Right cardiac atrium (tissue), 5 donors: ENCODE results near the gene OR4N2. TPM values are rescaled to one million over a fixed set of nuclear protein-coding genes. Genes with fewer than 3 reads are reported as not detected.
"Not testable (repeated sequence)": the region's sequence is repeated elsewhere in the genome, so short reads cannot be mapped to it uniquely, and the experiment has no call there.

Source experiments
- ATAC-seq, 2 donors: fragments of 200-7000 bp; cut with Tn5 transposase; one replicate each; pipeline versions ENCODE4 v1.8.0 to v1.9.1; 2020; ENCODE audit warnings: moderate library complexity in 2 of 2, mild to moderate bottlenecking in 1 of 2
- DNase-seq, 3 donors: peaks; one replicate each; pipeline ENCODE4 v3.0.0-alpha.2; 2020
- H3K27ac ChIP-seq: one replicate; pipeline ENCODE4 v1.5.1; 2013; ENCODE audit warnings: mild to moderate bottlenecking, low read length, control low read depth, moderate library complexity
- H3K27me3 ChIP-seq: one replicate; pipeline ENCODE4 v1.6.1; 2013; ENCODE audit not compliant: control insufficient read depth, insufficient read depth
- H3K4me1 ChIP-seq: one replicate; pipeline ENCODE4 v1.6.1; 2013; ENCODE audit warnings: low read length; ENCODE audit not compliant: control insufficient read depth, insufficient read depth
- H3K4me3 ChIP-seq: one replicate; pipeline ENCODE4 v1.5.1; 2013; ENCODE audit warnings: low read length, control low read depth
- H3K9me3 ChIP-seq: one replicate; pipeline ENCODE4 v1.6.1; 2013; ENCODE audit warnings: low read length; ENCODE audit not compliant: control insufficient read depth
- WGBS: extraction: QIAGEN DNeasy Blood & Tissue Kit; methylation state at CpG from one replicate; pipeline ENCODE4 v1.1.7; 2013; 5-methylcytosine and 5-hydroxymethylcytosine counted together
- intact Hi-C, 4 donors: fragments of 100-400 bp; cut with DNase I; formaldehyde crosslinking; loops; one replicate each; pipeline versions ENCODE4 v1.11.0 to v1.14.0; 2022 to 2023
- long read RNA-seq, 4 donors: library from polyadenylated mRNA; unstranded; transcript quantifications; one replicate each; pipeline ENCODE4 v2.0.0, GENCODE V29; 2020 to 2021
- polyA plus RNA-seq: library from polyadenylated mRNA; stranded (reverse); fragments of 200-250 nt; gene quantifications from one replicate; pipeline ENCODE4 v1.2.3, GENCODE V29; 2013
- total RNA-seq, 4 donors: library from RNA; stranded (reverse); fragmentation: NEBNext Ultra II Directional; extraction: Animal tissue kit (Norgen Biotek cat#: 25700); gene quantifications; one replicate each; pipeline ENCODE4 v1.2.1, GENCODE V29; 2021
- donor health status: healthy with polysubstance abuse.
- donor health status: DM: no; HTN: yes; CAD: no.
- donor health status: DM: no; HTN: no; CAD: no.
- donor health status: DM: no; HTN: yes; CAD: no; lungs with severe emphysema.
- donor health status: DM: yes; HTN: yes; CAD: no.

The OR4N2 gene
- not detected for total RNA-seq
- polyA plus RNA-seq: not detected
- long read RNA-seq, donor 1: 0 reads
- long read RNA-seq, donor 2: 0 reads
- long read RNA-seq, donor 3: 0 reads
- long read RNA-seq, donor 4: 0 reads

DNA sequence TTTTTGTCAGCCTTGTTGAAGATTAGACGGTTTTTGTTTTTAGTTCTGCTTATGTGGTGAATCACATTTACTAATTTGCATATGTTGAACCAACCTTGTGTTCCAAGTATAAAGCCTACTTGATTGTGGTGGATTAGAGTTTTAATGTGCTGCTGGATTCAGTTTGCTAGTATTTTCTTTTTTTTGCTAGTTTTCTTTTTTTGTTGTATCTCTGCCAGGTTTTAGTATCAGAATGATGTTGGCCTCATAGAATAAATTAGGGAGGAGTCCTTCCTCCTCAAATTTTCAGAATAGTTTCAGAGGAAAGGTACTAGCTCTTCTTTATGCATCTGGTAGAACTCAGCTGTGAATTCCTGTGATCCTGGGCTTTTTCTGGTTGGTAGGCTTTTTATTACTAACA is at the start of gene OR4N2:
TSS of gene OR4N2 (plus strand) at position 301 of the 400 bp plus-strand sequence. CDS start 23,679 bp downstream, outside the sequence.
- H3K4me1 ChIP-seq, H3K27me3 ChIP-seq, H3K9me3 ChIP-seq, H3K27ac ChIP-seq, intact Hi-C loops, ATAC-seq, DNase-seq, H3K4me3 ChIP-seq: not testable (repeated sequence)
- 67% methylated on average over 1 of the region's 1 CpG for WGBS

- H3K27ac ChIP-seq: no peak overlapping the region
- H3K9me3 ChIP-seq: no peaks in the 10 kb centered on the region
- no peaks in the 10 kb centered on the region for H3K4me1 ChIP-seq
- DNase-seq: no peak
- 30% methylated on average over 2 of the region's 2 CpGs for WGBS
- ATAC-seq: no peak
- H3K27me3 ChIP-seq: no peaks in the 10 kb centered on the region
- intact Hi-C loops: no loop called here
- H3K4me3 ChIP-seq: no peak overlapping the region
Measured at GRCh38 chr14:19754172-19754571, 49.4 kb upstream of the OR4N2 start.

- ATAC-seq: peak in 1 of 2 donors; percentile 31
- WGBS: 43% methylated on average over 3 of the region's 3 CpGs
- H3K9me3 ChIP-seq, H3K27ac ChIP-seq, H3K27me3 ChIP-seq, DNase-seq, intact Hi-C loops, H3K4me1 ChIP-seq, H3K4me3 ChIP-seq: not testable (repeated sequence)
Measured at GRCh38 chr14:19771491-19771890, 32.1 kb upstream of the OR4N2 start.

DNA sequence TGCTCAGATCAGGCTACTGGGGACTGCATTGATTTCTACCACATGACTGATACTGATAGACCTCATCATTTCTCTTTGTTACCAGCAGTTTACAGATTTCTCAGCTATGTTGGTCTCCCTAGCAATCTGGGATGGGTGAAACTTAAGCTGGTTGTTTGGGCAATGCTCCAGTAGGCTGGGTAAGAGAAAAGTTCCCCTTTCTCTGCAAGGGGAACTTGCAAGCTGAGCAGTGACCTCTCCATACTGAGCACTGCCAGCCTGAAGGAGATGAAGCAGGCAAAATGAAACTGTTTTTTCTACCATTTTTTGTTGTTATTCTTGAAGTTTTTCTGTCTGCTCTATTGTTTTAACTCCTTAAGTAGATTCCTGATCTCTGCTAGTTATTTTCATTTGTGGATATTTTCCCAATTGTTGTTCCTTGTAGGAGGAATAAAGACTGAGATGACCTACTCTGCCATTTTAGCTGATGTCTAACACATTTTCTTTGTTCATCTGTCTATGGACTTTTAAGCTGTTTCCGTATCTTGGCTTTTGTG is 31.6 kb upstream of the OR4N2 start:
- H3K9me3 ChIP-seq: no peaks in the 10 kb centered on the region
- intact Hi-C loops: no loop called here
- H3K4me3 ChIP-seq: no peak overlapping the region
- no peaks in the 10 kb centered on the region for H3K4me1 ChIP-seq
- DNase-seq: no peak
- ATAC-seq: peak; percentile 47 to 61
- H3K27ac ChIP-seq: no peak overlapping the region
- H3K27me3 ChIP-seq: no peaks in the 10 kb centered on the region
- WGBS: 86% methylated on average over 1 of the region's 1 CpG

- WGBS: 45% methylated on average over 2 of the region's 2 CpGs
- not testable (repeated sequence) for ATAC-seq, H3K4me3 ChIP-seq
Measured at GRCh38 chr14:19772454-19772853, 31.1 kb upstream of the OR4N2 start.

DNA sequence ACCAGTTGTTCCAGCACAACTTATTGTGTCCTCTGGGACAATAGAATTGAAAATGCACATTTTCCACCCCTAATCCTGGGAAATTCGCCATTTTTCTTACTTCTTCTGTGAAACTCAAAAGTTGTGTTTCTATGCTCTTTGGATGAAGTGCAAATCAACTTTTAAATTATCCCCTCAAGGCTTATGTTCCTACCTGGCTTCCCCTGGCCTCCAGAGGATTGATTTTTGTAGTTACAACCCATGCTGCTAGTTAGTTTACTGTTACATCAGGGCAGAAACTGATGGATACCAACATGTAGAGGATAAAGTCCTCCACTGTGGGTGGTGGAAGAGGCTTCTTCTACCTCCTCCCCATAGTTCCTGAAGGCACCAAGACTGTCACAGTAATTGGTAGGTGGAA is 30.4 kb upstream of the OR4N2 start, which contains the start of gene OR4M1:
TSS of gene OR4M1 (plus strand) at position 301 of the 400 bp plus-strand sequence. CDS start 6,819 bp downstream, outside the sequence.
- H3K4me1 ChIP-seq, H3K27ac ChIP-seq, H3K27me3 ChIP-seq, intact Hi-C loops, H3K9me3 ChIP-seq, H3K4me3 ChIP-seq, ATAC-seq, DNase-seq: not testable (repeated sequence)
- 18% methylated on average over 1 of the region's 1 CpG for WGBS

More at GRCh38 chr14:19772454-19772853, 31.1 kb upstream of the OR4N2 start:
- DNase-seq, H3K27ac ChIP-seq, intact Hi-C loops, H3K4me1 ChIP-seq, H3K9me3 ChIP-seq, H3K27me3 ChIP-seq: not testable (repeated sequence)

DNA sequence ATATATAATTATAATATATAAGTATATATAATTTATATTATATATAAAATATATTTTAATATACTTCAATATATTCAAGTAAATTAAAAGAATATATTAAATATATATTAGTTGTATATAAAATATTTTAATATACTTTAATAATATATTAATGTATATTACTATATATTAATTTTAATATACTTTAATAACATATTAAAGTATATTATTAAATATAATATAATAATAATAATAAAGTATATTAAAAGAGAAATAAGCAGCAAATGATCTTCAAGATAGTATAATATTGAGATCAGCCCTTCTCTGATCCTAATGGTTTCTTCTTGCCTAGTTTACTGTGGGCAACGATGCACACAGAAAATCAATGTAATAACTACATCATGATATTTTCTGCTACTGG is 28.0 kb upstream of the OR4N2 start:
- H3K9me3 ChIP-seq: no peaks in the 10 kb centered on the region
- H3K27me3 ChIP-seq: no peaks in the 10 kb centered on the region
- H3K4me1 ChIP-seq: no peaks in the 10 kb centered on the region
- intact Hi-C loops: no loop called here
- H3K4me3 ChIP-seq: no peak overlapping the region
- ATAC-seq: no peak
- WGBS: 55% methylated on average over 1 of the region's 1 CpG
- no peak for DNase-seq
- no peak overlapping the region for H3K27ac ChIP-seq

- H3K4me3 ChIP-seq, ATAC-seq, H3K4me1 ChIP-seq, intact Hi-C loops, H3K27ac ChIP-seq, H3K27me3 ChIP-seq, DNase-seq, H3K9me3 ChIP-seq: not testable (repeated sequence)
- 81% methylated on average over 16 of the region's 16 CpGs for WGBS
Measured at GRCh38 chr14:19785848-19786247, 17.7 kb upstream of the OR4N2 start.

DNA sequence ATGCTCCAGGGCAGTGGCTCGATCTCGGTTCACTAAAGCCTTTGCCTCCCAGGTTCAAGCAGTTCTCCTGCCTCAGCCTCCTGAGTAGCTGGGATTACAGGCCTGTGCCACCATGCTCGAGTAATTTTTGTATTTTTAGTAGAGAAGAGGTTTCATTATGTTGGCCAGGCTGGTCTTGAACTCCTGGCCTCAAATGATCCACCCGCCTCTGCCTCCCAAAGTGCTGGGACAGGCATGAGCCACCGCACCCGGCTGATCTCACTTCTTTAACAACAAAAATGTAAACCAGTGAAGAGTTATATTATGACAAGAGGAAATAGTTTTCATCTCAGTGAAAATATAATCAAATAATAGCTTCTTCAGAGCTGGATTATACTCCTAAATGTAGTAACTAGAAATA is 16.3 kb upstream of the OR4N2 start:
- H3K4me1 ChIP-seq, intact Hi-C loops, H3K4me3 ChIP-seq, H3K9me3 ChIP-seq, ATAC-seq, H3K27me3 ChIP-seq, H3K27ac ChIP-seq, DNase-seq: not testable (repeated sequence)
- WGBS: 74% methylated on average over 6 of the region's 6 CpGs

- 66% methylated on average over 7 of the region's 7 CpGs for WGBS
- DNase-seq, H3K9me3 ChIP-seq, ATAC-seq, intact Hi-C loops, H3K27me3 ChIP-seq, H3K27ac ChIP-seq, H3K4me3 ChIP-seq, H3K4me1 ChIP-seq: not testable (repeated sequence)
Measured at GRCh38 chr14:19788150-19788549, 15.4 kb upstream of the OR4N2 start.

GRCh38 chr14:19796520-19797108 is 7.0 kb upstream of the OR4N2 start:
- intact Hi-C loops, DNase-seq: not testable (repeated sequence)

More at GRCh38 chr14:19796520-19797108, 7.0 kb upstream of the OR4N2 start:
- not testable (repeated sequence) for H3K9me3 ChIP-seq, H3K4me1 ChIP-seq, ATAC-seq, H3K4me3 ChIP-seq, H3K27ac ChIP-seq, H3K27me3 ChIP-seq
- 64% methylated on average over 10 of the region's 10 CpGs for WGBS
